GM21360 (cell line): ENCODE results near the gene HIGD1A.

Experiments used
- ATAC-seq: cut with Tn5 transposase; IDR thresholded peaks from one replicate; pipeline ENCODE4 v1.9.1; 2021; ENCODE audit warnings: mild to moderate bottlenecking, moderate library complexity; ENCODE audit not compliant: unreplicated experiment

HIGD1A gene

DNA sequence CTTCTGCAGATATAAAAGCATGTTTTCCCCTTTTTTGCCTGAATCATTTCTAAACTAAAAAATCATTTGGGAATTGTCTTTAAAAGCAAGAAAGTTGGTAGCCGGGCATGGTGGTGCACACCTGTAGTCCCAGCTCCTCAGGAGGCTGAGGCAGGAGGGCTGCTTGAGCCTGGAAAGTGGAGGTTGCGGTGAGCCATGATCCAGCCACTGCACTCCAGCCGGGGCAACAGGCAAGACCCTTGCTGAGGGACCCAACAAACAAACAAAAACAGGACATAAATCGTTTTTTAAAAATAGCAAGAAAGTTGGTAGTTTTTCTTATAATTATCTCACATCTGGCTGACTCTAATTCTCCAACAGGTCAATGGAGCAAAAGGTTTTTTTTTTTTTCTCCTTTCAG is 2.5 kb downstream of the HIGD1A start:
- no peak for ATAC-seq

DNA sequence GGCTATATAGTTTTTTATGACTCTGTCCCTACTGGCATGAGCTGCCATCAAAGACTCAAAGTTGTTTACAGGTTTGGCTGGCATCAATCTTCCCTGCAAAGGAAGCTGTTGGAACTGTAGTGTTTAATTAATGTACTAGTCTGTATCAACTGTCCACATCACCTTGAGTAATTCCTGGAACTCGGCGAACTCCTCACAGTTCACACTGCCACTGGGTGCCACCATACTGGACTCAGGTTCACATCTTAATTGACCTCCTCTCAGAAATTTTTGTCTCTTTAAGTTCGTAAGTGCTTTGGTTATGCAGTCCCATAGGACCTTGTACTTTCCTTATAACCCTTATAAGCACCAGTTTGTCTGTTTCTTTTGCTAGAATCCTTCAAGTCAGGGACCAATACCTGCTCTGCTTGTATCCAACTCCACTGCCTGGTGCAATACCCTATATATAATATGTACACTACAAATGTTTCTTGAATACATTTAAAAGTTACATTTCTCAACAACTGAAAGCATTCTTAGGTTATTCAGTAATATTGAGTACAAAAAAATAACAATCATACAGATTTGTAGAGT is 3.2 kb downstream of the HIGD1A start:
- no peak for ATAC-seq

DNA sequence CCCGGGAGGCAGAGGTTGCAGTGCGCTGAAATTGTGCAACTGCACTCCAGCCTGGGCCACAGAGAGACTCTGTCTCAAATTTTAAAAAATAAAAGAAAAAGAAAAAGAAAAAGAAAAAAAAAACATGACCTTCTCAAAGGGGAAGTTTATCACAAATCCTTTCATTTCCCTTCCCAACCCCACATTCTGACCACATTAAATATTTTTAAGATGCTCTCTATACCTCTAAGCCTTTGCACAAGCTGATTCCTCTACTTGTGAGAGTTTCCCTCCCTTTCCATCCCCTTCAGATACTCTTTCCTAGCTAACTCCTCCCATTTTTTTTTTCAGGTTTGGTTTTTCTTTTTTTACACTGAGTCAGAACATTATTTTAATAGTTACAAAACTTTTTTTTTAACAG is 4.0 kb downstream of the HIGD1A start:
- ATAC-seq = no peak

DNA sequence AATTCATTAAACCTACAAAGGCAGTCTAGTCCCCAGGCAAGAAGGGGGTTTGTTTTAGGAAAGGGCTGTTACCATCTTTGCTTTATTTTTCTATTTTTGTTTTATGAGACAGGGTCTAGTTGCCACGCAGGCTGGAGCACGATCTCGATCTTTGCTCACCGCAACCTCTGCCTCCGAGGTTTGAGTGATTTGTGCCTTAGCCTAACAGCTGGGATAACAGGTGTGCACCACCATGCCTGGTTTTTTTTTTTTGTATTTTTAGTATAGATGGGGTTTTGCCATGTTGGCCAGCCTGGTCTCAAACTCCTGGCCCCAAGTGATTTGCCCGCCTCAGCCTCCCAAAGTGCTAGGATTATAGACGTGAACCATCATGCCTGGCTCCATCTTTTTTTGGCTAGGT is 4.9 kb downstream of the HIGD1A start:
- ATAC-seq = no peak

DNA sequence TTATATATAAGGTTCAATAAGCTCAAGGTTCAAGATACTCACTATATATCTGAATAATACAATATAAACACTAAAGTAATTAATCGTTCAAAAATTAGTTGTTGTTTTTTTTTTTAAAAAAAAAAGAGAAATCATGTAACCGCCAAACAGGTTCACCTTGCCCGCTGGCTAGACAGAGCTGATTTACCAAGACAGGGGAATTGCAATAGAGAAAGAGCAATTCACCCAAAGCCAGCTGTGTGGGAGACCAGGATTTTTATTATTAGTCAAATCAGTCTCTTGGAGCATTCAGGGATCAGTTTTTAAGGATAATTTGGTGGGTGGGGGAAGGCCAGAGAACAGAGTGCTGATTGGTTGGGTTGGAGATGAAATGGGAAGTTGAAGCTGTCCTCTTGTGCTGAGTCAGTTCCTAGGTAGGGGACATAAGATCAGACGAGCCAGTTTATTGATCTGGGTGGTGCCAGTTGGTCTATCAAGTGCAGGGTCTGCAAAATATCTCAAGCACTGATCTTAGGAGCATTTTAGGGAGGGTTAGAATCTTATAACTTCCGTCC is 7.9 kb downstream of the HIGD1A start:
- no peak for ATAC-seq

DNA sequence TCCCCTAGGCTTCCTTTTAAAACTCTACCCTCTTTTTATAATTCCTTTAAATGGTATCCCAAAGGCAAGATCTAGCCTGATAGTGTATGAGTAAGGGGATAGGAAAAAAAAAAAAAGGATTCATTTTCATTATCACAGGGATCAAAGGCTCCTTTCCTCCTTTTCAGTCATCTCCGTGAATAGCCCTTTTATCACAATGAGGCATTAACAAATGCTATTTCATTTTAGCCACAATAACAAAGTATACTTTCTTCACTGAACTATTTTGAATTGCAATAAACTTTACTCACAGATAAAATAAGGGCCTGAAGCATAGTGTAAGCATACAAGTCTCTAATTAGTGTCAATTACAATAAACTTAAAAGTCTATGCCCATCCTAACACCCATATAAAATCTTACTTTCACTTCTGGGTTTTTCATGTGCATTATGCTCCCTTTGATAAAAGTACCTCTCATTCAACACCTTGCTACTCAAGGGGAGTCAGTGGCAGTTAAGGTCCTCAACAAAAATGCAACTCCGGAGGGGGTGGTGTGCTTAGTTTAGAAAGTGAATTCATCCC is 8.6 kb downstream of the HIGD1A start:
- no peak for ATAC-seq

DNA sequence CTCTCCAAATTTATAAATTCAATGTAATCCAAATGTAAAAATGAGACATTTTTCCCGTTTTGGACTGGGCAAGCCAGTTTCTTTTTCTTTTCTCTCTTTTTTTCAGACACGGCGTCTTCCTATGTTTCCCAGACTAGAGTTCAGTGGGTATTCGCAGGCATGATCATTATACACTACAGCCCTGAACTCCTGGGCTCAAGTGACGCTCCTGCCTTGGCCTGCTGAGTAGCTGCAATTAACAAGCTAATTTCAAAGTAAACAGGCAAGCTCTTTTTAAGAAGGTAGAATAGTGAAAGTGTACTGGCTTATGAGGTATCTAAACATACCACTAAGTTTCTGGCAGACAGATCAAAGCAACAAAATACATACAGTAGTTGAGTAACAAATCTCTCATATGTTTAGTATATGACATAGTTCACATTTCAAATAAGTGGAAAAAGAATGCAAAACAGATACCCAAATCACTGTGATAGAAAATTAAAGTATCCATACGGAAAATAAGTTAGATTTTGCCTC is 13.5 kb downstream of the HIGD1A start:
- ATAC-seq = no peak

DNA sequence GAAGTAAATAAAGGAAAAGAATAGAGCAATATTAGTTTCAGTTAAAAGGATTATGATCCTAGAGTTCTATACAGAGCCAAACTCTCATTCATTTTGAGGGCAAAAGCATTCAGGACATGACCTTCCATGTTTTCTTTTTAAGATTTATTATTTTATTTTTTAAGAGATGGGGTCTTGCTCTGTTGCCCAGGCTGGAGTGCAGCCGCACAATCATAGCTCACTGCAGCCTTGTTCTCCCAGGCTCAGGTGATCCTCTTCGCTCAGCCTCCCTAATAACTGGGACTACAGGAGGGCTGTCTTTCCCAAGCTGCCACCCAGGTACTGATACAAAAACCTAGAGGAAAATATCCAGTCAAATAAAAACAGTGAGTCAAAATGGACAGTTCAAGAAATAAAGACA is 17.7 kb downstream of the HIGD1A start:
- no peak for ATAC-seq

DNA sequence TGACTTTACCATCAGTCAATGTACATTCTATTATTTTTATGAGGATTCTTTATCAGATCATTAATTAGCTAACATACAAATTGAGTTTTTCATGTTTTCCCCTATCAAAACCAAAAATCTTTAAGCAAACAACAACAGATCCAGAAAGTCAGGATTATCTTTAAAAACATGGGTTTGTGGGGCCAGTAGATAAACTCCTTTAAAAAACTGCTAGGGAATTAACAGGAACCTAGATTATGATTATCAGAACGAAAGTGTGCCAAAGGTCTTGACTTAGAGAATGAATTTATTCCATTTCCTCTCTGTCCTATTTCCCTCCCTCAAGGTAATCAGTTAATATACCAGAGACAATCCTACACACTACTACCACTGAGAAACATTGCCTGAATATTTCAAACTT is 18.1 kb downstream of the HIGD1A start:
- no peak for ATAC-seq

DNA sequence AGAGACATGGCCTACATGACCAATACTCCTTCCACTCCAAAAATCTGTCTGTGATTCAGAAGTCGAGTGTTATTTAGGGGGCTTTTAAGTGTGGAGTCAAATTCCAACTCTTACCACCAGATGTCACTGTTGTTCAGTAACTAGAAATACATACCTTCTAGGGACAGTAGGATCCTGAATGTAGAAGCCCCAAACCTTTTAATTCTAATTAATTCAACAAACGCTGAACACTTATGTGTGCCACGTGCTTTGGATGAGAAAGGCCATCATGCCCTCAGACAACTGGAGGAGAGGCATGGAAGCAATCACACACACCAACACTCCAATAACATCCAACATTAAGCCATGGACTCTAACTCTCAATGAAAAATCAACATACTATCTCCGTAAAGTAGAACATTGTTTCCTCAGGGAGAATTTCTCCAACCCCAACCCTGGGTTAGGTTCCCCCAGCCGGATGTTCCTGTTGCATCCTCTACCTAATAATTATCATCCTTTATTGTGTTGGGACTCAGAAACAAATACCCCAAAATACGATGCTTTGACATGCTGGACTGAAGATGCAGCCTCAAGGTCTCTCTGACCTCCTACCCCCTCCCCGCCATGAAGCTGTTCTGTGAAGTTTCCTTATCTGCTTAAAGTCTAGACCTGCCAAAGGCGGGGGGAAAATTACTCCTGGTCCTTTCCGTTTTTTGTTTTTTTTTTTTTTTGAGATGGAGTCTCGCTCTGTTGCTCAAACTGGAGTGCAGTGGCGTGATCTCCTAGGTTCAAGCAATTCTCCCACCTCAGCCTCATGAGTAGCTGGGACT is 23.2 kb downstream of the HIGD1A start:
- ATAC-seq = peak; percentile 59

DNA sequence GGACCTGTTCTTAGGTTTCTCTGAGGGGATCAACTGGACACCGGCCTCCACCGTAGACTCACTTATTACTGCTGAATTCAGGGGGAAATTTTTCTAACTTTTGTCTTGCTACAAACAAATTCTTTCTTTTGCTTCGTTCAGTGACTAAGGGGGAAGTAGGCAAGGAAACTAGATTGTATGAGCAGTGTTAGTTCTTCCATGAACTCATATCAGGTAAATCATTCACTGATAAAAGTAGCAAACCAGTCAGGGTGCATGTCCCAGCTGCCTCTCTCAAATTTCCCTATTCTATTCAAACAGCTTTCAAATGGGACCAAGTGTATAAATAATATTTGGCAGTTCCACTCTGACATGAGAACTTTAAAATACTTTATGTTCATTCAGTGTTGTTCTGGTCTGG is 23.9 kb downstream of the HIGD1A start:
- ATAC-seq = no peak

DNA sequence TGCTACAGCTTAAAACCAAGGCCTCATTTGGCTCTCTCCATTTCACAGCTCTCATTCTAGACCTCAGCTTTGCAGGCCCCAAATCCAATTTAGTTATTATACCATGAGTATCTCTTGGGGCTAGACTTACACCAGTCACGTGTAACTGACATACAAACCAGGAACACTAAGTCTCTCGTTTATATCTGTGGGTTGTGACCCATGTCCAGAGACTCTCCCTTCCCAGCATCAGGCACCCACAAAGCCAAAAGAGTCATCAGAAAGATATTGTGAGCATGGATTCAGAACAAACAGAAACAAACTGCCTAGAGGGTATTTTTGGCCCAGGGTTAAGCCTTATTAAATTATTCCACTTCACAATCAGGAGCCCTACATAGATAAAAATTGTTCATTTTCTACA is 25.6 kb downstream of the HIGD1A start:
- no peak for ATAC-seq

DNA sequence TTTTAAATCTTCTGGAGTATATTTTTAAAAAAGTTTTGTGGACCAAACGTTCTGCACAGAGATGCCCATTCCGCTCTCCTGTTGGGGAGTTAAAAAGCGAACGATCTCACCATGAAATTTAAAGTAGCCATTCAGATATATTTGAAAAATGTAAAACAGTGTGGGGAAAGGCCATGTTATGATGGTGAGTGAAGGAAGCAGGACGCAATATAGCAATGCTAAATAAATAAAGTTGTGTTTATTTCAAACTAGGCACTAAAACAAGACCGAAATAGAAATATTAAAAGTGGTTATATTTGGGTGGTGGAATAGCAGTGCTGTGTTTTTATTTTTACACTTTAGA is 30.9 kb downstream of the HIGD1A start:
- no peak for ATAC-seq

DNA sequence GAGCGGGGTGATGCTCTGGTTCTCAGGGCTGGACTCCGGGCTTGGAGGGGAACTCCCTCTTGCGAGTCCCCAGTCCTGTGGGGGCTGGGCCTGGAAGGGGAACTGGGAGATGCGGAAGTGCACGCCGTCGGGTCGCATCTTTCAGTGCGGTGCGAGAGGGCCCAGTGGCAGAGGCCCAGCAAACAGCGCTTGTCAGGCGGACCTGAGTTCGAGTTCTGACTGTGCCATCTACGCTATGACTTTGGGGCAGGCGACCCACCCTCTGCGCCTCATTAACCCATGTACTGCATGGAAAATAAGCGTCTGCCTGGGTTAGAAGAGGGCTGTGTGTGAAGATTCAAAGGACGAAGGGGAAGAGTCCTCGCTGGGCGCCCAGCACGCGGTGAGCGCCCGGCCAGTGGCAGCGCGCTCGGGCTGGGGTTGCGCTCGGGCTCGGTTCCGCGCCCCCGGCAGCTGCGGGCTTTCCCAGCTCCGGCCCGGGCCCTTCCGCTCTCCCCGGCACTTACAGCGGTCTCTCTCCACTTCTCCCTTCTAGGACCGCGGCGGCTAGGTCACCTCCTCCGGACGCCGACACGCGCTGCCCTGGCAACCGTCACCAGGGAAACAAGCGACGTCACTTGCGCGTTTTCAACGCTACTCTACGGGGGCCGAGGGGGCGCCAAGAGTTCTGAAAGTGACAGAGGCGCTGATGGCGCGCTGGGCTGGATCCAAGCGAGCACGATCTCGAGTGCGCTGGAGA is 31.5 kb downstream of the HIGD1A start, which contains the start of gene CCDC13:
Gene CCDC13, minus strand, starts transcription at position 584 of the 739 bp plus-strand sequence. CDS start 14,908 bp downstream, outside the sequence.
- peak; percentile 95 for ATAC-seq

DNA sequence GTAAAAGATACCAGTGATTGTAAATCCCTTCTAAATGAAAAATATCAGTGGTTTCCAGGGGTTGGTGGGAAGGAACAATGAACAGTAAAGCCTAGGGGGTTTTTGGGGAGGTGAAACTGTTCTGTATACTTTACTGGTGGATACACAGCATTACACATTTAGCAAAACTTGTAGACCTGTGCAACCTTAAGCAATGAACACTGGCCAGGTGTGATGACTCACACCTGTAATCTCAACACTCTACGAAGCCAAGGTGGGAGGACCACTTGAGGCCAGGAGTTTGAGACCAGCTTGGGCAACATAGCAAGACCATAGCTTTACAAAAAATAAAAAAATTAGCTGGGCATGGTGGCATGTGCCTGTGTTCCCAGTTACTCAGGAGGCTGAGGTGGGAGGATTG is 33.0 kb downstream of the HIGD1A start:
- no peak for ATAC-seq

DNA sequence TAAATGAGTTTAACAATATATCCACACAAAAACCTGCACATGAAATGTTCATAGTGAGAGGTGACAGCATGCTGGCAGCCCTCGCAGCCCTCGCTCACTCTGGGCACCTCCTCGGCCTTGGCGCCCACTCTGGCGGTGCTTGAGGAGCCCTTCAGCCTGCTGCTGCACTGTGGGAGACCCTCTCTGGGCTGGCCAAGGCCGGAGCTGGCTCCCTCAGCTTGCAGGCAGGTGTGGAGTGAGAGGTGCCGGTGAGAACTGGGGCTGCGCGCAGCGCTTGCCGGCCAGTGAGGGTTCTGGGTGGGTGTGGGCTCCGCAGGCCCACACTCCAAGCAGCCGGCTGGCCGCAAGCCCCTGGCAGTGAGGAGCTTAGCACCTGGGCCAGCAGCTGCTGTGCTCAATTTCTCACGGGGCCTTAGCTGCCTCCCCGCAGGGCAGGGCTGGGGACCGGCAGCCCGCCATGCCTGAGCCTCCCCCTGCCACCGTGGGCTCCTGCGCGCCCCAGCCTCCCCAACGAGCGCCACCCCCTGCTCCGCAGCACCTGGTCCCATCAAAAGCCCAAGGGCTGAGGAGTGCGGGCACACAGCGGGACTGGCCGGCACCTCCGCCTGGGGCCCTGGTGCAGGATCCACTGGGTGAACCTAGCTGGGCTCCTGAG is 34.7 kb downstream of the HIGD1A start:
- ATAC-seq = no peak

DNA sequence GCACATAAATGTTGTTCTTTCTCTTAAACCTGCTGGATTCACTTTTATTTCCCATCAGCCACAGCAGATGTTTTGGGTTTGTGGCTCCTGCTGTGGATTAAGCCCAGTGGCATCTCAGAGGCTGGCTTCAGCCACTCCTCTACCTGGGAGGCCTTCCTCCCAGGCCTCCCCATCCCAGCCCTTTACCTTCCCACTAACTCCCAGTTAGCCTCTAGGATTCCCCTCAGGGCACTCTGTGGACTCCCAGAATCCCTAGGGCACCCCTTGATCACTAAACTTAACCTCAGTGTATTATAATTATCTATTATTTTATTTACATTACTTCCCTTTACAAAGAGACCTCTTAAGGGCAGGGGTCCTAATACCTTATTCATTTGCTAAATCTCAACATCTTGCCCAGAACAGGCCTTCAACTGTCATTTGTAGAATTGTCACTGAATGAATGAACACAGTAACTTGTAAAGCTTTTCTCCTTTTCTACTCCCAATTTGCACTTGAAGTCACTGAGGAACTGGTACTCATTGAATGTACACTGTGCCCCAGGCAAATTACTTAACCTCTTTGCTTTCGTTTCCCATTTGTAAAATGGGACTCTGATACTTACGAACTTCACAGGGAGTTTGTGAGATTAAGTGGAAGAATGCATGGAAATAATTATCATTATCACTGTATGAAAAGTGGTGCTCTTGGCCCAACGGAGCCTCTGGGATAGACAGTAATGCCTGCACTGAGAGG is 39.6 kb downstream of the HIGD1A start:
- no peak for ATAC-seq

DNA sequence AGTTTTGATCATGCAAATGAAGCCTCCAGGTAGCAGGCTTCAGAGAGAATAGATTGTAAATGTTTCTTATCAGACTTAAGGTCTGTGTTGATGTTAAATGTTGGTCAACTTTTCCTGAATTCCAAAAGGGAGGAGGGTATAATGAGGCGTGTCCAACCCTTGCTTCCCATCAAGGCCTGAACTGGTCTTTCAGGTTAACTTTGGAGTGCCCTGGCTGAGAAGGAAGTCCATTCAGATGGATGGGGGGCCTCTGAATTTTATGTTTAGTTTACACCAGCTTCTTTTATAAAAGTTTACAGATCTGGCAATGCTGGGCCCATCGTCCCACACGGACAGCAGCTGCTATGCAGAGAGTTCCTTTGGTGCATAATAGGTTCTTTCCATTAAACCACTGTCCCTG is 40.2 kb downstream of the HIGD1A start:
- no peak for ATAC-seq

DNA sequence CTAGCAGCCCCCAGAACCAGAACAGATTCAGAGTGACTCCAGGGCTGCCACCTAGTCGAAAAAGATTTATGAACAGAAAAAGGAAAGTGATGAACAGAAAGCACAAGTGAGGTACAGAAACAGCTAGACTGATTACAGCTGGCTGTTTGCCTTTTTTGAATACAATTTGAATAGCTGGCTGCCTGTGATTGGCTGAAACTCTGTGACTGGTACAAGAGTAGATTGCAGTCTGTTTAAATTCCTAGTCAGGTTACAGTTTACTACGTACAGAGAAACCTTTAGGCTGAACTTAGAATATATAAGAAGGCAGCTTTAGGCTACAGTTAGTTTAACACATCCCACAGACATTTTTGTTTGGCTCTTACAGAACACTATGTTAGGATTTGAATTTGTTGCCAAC is 41.3 kb downstream of the HIGD1A start:
- ATAC-seq = no peak
